Measurements from ENCODE around the gene RELN.

DNA sequence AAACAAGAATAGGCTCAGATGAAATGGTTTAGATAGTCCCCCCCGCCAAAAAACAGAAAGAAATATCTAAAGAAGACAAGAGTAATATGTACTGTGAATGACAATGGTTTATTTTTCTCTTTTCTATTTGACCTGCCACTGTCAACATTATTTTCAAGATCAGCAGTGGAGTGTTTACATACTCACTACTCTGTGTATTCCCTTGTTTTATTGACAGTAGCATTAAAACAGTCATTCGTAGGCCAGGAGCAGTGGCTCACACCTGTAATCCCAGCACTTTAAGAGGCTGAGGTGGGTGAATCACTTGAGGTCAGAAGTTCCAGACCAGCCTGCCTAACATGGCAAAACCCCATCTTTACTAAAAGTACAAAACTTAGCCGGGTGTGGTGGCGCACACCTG lies 298.2 kb downstream of the RELN start:
- TF ChIP-seq, protein P1, sequence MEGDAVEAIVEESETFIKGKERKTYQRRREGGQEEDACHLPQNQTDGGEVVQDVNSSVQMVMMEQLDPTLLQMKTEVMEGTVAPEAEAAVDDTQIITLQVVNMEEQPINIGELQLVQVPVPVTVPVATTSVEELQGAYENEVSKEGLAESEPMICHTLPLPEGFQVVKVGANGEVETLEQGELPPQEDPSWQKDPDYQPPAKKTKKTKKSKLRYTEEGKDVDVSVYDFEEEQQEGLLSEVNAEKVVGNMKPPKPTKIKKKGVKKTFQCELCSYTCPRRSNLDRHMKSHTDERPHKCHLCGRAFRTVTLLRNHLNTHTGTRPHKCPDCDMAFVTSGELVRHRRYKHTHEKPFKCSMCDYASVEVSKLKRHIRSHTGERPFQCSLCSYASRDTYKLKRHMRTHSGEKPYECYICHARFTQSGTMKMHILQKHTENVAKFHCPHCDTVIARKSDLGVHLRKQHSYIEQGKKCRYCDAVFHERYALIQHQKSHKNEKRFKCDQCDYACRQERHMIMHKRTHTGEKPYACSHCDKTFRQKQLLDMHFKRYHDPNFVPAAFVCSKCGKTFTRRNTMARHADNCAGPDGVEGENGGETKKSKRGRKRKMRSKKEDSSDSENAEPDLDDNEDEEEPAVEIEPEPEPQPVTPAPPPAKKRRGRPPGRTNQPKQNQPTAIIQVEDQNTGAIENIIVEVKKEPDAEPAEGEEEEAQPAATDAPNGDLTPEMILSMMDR (IDR thresholded peaks at IDR 0.05 in 8 of 11, conservative IDR thresholded peaks at IDR 0.05 in 3 of 11) = no peak
- TF ChIP-seq POLR2A (IDR thresholded peaks at IDR 0.05) = no peak
- no peak for TF ChIP-seq POLR2AphosphoS5 (IDR thresholded peaks at IDR 0.05)

Data from spleen (tissue), 7 donors.